ENCODE data around the gene RPL22L1.
"Not testable (repeated sequence)": the region's sequence is repeated elsewhere in the genome, so short reads cannot be mapped to it uniquely, and the experiment has no call there.

DNA sequence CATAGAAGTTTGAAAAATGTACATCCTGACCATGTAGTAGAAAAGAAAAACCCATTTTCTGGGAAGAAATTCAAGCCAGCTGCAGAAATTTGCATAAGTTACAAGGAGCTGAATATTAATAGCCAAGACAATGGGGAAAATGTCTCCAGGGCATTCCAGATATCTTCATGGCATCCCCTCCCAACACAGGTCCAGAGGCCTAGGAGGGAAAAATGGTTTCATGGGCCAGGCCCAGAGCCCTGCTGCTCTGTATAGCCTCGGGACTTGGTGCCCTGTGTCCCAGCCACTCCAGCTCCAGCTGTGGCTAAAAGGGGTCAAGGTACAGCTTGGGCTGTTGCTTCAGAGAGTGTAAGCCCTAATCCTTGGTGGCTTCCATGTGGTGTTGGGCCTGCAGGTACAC, 27.2 kb upstream of the RPL22L1 start:
- TF ChIP-seq PAX5 (IDR thresholded peaks at IDR 0.05; ENCODE audit: insufficient read depth, low read length, severe bottlenecking); POLR2AphosphoS5 (IDR thresholded peaks at IDR 0.05; ENCODE audit: low read depth, low read length); POLR2A (IDR thresholded peaks at IDR 0.05; ENCODE audit: low read depth, low read length); POU2F2 (IDR thresholded peaks at IDR 0.05; ENCODE audit: low read depth, low read length); TAF1 (IDR thresholded peaks at IDR 0.05; ENCODE audit: low read depth, low read length): not testable (repeated sequence)
